GM21526 (cell line): ENCODE results near the gene RASA3.
"Not testable (repeated sequence)": the region's sequence is repeated elsewhere in the genome, so short reads cannot be mapped to it uniquely, and the experiment has no call there.

Experiments
- ATAC-seq: cut with Tn5 transposase; IDR thresholded peaks from one replicate; pipeline ENCODE4 v1.9.1; 2021; ENCODE audit warnings: moderate library complexity; ENCODE audit not compliant: unreplicated experiment, low FRiP score

RASA3 gene, protein sequence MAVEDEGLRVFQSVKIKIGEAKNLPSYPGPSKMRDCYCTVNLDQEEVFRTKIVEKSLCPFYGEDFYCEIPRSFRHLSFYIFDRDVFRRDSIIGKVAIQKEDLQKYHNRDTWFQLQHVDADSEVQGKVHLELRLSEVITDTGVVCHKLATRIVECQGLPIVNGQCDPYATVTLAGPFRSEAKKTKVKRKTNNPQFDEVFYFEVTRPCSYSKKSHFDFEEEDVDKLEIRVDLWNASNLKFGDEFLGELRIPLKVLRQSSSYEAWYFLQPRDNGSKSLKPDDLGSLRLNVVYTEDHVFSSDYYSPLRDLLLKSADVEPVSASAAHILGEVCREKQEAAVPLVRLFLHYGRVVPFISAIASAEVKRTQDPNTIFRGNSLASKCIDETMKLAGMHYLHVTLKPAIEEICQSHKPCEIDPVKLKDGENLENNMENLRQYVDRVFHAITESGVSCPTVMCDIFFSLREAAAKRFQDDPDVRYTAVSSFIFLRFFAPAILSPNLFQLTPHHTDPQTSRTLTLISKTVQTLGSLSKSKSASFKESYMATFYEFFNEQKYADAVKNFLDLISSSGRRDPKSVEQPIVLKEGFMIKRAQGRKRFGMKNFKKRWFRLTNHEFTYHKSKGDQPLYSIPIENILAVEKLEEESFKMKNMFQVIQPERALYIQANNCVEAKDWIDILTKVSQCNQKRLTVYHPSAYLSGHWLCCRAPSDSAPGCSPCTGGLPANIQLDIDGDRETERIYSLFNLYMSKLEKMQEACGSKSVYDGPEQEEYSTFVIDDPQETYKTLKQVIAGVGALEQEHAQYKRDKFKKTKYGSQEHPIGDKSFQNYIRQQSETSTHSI

DNA sequence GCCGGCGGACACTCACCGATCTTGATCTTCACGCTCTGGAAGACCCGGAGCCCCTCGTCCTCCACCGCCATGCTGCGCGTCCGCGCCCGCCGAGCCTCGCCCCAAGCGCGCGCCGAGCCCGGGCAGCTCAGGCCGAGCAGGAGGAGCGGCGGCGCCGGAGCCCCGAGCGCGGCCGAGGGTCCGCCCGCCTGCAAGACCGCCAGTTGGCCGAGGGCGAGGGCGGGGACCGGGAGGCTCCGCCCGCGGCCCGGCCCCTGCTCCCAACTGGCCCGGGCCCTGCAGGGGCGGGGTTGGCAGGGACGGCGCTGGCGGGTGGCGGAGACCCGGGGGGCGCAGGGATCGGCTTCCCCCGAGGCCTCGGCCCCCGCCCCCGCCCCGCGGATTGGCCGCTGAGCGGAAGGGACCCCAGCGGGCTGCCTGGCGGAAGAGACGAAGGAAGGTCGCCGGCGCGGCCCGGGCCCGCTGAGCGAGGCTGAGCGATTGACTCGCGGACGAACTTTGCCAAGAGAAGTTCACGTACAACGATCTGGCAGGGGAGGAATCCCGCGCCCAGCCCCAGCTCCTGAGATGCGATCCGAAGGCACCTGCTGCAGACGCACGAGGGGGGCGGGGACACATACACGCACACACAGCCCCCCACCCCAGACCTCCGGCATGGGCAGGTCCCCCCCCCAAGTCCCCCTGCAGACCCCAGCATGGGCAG lies at the start of gene RASA3:
Gene RASA3 (minus strand): TSS at position 205 of the 703 bp plus-strand sequence. CDS start 134 bp downstream, at position 71.
- peak; percentile 53 for ATAC-seq

DNA sequence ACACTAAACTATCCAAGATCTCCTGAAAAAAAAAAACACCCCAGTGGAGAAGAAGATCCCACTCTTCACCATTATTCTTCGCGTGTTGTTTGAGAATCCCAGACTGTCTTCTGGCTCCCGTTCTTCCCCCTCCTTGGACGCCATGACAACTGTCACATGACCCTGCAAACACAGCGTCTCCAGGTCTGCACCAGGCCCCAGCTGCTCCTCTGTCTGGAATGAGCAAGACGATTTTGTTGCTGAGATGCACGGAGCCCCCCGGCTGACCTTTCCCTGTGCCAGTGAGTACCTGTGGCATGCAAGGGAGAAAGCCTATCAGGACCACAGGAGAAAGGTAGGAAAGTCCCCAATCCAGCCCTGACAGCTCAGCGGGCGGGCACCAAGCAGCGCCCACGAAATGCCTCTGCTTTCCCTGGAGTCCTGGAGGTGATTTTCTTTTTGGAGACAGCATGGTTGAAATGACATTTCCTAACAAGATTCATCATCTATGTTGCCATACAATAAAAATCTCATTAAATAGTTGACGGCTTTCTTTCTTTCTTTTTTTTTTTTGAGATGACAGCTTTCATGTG lies 46.8 kb upstream of the RASA3 start, which contains the start of gene CFAP97D2:
Gene CFAP97D2 (plus strand): TSS at position 171 of the 572 bp plus-strand sequence. CDS start 74 bp downstream, at position 245.
- no peak for ATAC-seq

DNA sequence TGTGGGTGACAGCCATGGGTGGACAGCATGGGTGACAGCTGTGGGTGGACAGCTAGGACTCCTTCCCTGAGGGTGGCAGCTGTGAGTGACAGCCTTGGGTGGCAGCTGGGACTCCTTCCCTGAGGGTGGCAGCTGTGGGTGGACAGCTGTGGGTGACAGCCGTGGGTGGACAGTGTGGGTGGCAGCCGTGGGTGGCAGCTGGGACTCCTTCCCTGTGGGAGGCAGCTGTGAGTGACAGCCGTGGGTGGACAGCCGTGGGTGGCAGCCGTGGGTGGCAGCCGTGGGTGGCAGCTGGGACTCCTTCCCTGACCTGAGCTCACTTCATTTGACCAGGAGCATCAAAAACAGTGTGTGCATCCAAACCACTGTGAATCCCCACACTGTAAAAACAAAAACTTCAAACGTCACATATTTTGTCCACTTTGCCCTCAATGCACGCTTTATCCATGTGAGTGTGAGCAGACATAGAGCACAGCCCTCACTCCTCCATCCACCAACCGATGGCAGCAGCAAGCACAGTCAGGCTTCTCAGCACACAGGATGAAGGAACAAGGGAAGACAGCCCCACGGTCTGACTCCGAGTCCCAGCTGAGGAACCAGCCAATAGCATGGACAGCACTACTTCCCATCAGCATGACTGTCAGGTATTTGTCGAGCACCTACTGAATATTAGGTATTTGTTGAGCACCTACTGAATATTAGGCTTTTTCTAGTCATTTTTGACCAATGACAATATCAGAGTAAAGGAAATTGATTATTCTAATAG lies 45.0 kb upstream of the RASA3 start:
- no peak for ATAC-seq

DNA sequence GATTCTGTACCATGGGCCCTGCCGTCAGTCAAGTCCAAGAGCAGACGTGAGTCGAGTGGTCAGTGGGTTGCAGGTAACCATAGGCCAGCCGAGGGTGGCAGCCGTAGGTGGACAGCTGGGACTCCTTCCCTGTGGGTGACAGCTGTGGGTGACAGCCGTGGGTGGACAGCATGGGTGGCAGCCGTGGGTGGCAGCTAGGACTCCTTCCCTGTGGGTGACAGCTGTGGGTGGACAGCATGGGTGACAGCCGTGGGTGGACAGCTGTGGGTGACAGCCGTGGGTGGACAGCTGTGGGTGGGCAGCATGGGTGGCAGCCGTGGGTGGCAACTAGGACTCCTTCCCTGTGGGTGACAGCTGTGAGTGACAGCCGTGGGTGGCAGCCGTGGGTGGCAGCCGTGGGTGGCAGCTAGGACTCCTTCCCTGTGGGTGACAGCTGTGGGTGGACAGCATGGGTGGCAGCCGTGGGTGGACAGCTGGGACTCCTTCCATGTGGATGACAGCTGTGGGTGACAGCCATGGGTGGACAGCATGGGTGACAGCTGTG lies 44.0 kb upstream of the RASA3 start:
- ATAC-seq: not testable (repeated sequence)

DNA sequence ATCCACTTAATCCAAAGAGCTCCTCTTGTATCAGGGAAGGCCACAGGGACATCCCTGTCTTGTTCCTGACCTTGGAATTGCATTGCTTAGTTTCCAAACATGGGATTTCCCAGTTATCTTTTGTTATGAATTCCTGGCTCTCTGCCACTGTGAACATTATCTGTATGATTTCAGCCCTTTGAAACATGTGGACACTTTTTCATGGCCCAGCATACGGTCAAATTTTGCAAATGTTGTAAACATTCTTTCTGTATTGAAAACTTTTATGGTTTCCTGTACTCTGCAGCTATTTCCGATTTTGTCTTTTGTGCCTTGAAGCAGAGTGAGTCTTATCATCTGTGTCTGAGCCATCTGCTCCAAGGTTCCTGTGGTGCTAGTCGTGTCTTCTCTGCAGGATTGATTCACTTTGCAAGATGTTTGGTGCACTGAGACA lies 42.1 kb upstream of the RASA3 start:
- ATAC-seq: no peak

DNA sequence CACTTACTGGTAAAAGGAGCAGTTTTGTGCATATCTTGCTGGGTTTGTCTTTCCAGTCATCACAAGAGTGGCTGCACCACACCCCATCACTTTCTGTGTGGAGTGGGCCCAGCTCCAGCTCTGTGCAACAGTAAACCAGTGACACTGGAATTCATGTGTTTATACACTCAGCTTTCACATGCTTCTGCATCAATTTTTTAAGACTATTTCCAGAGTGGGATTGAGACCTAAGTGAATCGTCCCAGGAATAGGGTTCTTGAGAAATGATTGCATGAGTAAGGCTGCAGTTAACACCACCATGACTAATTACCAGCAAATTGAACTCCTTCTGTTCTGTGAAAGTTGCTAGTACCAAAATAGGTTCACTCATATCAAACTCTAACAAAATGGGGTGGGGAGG lies 41.3 kb upstream of the RASA3 start:
- no peak for ATAC-seq

DNA sequence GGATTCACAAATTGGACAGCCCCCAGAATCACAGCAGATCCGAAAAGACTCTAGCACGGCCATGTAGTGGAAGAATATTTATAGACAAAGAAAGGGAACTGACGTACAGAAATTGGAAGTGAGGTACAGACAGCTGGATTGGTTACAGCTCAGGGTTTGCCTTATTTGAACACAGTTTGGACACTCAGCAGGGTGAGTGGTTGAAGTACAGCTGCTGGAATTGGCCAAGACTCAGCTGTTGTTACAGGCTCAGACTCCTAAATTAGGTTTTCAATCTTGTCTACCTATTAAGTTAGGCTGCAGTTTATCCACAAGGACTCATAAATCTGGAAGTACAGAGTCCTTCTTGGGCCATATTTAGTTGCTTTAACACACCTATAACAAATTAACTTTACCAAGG lies 40.8 kb upstream of the RASA3 start:
- ATAC-seq: no peak

DNA sequence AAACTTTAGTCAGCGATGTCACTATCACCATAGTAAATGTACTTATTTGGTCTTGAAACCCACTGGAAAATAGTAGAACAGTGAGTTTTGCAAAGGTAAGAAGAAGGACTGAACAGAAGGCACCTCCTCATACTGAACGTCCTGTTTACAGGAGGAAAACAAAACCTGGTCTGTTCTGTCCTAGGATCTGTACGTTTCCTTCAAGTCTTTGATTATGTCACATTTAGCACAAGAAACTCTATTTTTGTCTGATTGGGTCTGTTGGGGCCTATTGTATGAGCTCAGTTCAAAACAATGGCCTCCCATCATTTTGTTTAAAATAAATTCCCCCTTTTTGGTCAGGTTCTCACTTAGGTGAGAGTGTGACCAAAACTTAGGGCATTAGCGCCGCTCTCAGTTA lies 35.5 kb upstream of the RASA3 start:
- ATAC-seq: no peak

DNA sequence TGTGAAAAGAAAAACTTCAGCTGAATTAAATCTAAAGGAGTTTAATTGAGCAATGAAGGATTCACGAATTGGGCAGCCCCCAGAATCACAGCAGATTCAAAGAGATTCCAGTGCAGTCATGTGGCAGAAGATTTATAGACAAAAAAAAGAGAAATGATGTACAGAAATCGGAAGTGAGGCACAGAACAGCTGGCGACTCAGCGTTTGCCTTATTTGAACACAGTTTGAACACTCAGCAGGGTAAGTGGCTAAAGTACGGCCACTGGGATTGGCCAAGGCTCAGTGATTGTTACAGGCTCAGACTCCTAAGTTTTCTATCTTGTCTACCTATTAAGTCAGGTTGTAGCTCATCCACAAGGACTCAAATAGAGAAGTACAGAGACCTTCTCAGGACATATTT lies 35.0 kb upstream of the RASA3 start:
- no peak for ATAC-seq

DNA sequence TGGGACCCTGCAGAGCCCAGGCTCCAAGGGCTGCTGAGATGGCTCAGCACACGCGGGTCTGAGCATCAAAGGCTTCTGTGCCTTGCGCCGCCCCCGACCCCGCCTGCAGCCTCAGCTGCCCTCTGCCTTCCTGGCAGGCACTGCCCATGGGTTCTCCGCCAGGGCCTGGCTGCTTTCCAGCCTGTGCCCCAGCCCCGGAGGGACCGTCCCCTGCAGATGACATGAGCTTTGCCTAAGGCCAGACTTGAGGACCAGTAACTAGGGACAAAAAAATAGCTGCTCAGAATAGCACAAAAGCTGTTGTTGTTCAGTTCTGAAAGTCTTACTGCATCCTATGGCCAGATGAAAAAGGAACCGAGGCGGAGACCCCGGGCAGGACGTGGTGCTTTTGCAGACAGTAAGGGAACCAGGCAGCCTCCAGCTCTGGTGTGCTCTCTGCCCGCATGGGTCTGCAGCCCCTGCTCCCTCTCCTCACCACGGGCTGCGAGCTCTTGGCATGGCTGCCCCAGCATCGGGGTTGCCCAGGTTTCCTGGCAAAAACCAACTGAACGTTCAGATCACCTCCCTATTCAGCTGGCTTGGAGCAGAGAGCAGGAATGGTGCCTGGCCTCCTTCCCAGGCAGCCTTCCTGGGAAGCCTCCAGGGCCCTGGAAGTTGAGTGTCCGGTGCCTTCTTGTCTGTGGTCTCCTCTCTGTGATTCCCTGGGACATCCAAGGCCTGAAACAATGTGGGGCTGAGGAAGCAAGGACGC lies 34.1 kb upstream of the RASA3 start:
- no peak for ATAC-seq

DNA sequence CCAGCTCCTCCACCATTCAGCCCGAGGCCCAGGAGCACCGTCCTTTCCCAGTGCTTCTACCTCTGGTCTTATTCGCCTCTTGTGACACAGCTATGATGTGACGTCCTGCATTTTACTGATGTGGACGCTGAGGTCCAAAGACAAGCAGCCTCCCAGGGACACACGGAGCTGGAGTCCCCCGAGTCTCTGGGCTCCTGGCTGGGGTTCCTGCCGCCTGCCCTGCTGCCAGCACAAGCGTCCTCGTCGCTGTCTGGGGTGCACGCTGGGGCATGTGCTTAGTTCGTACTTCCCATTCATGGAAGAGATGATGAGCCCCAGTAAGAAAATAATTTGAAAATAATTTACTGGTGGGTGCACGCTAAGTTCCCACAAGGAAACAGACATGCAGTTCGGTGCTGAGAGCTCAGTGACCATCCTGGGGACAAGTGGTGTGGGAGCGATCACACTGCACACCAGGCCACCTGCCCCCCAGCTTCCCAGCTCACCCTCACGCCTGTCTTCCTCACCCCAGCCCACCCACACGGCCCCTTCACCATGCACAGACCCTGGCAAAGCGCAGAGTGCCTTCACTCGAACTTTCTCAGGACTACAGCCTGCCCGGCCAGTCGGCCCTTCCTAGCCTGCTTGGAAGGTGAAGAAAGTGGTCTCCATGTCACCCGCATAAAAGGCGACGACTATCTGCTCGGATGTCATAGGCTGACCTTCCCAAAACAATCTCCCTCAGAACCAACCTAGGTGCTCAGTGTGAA lies 32.4 kb upstream of the RASA3 start:
- no peak for ATAC-seq

DNA sequence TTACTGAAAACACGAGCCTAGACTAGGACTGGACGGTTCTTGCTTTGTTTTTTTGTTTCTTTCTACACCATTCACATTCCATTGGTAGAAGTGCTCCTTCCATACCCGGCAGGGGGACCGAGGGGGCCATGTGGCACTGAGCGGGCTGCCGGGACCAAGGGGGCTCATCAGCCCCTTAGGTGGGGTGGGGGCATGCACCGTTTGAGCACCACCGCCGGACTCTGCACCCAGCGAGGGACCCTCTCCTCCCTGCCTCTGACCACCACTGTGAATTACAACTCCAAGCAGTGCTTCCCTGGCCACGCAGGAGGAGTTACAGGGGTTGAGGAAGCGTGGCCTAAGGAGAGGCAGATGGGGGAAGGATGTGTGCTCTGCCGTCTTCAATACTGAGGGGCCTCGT lies 31.6 kb upstream of the RASA3 start:
- ATAC-seq: no peak

DNA sequence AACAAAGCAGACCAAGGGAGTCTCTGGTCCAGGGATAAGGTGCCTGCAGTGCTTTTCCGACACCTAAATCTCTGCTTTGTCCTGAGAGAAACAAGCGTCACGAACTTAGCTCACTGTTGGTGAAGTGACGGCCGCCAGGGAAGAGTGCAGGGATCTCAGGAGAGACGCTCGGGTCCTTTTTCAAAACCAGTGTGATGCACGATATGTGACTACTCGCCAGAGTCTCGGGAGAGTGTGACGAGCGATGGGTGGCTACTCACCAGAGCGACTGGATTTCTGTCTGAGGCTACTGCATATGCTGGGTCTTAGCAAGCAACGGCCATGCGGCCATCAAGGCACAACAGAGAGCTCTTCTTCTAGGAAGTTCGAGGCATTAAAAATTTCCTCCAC lies 30.1 kb upstream of the RASA3 start:
- ATAC-seq: no peak

DNA sequence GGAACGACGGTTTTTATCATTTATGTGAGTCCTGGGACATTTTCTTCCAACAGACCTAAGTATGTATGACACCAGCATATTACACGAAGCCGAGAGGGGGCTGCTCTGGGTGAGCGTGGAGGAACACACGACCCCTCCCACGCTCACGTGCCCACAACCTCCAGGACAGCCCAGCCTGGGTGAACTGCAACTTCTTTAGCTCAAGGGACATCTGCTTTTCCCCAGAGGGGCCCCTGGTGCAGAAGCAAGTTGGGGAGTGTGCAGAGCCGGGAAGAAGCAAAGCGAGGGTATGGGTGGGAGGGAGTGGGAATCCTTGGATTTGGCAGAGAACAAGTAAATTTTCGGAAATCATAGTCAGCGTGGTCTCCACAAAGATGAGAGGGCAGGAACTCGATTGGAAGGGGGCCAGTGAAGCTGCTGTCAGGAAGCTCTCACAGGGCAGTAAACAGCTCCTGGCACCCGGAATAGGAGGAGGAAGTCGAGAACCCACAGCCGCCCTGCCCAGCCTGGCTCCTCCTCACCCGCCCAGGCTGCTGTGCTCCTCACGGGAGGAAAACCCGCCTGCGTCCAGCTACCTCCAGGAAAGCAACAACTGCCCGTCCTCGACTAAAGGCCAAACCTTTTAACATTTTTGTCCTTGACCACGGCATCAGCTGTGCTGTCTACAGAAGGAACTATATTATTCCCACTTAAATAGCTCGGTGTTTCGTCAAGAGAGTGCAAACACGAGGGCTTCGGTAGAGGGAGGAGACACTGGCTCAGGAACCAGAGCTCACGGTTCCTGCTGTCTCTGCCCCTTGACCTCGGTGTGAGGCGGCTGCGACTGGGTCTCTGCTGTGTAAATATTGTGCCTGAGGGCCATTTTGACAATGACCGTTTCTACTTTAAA lies 29.5 kb upstream of the RASA3 start:
- no peak for ATAC-seq

DNA sequence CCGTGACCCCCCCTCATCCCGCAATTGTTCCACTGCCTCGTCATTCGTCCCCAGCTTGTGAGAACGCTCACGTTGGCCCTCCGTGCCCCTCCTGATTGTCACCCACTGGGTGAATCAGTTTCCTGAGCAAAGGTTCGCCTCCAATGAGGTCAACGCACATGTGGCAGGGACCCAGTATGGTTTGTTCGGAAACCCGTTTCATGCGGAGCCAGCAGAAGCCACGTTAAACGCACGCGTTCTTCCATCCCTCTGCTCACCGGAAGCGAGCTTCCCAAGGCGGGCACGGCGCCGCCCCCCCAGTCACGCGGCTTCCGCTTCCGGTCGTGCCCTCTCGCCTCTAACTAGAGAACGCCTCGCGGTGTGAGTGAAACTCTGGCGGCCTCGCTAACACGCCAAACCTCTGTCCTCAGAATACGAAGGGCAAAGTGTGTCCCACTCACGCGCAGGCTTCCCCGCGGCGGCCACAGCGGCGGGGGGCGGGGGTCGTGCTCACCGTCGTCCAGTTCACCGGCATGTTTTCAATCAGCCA lies 28.7 kb upstream of the RASA3 start:
- no peak for ATAC-seq

DNA sequence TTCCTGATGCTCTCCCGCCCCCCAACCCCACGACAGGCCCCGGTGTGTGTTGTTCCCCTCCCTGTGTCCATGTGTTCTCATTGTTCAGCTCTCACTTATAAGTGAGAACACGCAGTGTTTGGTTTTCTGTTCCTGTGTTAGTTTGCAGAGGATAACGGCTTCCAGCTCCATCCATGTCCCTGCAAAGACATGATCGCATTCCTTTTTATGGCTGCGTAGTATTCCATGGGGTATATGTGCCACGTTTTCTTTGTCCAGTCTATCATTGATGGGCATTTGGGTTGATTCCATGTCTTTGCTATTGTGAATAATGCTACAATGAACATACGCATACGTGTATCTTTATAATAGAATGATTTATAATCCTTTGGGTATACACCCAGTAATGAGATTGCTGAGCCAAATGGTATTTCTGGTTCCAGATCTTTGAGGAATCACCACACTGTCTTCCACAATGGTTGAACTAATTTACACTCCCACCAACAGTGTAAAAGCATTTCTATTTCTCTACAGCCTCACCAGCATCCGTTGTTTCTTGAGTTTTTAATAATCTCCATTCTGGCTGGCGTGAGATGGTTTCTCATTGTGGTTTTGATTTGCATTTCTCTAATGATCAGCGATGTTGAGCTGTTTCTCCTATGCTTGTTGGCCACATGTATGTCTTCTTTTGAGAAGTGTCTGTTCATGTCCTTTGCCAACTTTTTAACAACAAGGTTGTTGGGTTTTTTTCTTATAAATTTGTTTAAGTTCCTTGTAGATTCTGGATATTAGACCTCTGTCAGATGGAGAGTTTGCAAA lies 26.6 kb upstream of the RASA3 start:
- not testable (repeated sequence) for ATAC-seq
